HUDEP-2 (cell line): ENCODE data around the gene SEMA6B.

Source experiments
- DNase-seq, 76 experiments: peaks; one replicate each; lab custom pipeline; 2025; ENCODE audit not compliant: unreplicated experiment in 76 of 76; lab: John Stamatoyannopoulos, UW

The SEMA6B gene

DNA sequence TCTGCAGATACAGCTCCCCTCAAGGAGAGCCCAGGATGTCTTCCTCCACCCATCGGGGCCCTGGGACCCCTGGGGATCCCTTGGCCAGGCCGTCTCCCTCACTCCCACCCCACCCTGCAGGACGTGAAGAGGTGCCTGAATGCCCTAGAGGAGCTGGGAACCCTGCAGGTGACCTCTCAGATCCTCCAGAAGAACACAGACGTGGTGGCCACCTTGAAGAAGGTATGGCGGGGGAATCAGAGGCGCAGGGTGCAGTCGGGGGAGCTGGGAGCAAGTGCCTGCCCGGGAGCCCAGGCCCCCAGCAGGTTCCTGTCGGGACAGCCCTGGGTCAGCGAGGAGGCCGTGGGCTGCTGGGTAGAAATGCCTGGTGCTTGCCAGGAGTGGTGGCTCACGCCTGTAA lies 60.8 kb downstream of the SEMA6B start:
- DNase-seq = no peak

DNA sequence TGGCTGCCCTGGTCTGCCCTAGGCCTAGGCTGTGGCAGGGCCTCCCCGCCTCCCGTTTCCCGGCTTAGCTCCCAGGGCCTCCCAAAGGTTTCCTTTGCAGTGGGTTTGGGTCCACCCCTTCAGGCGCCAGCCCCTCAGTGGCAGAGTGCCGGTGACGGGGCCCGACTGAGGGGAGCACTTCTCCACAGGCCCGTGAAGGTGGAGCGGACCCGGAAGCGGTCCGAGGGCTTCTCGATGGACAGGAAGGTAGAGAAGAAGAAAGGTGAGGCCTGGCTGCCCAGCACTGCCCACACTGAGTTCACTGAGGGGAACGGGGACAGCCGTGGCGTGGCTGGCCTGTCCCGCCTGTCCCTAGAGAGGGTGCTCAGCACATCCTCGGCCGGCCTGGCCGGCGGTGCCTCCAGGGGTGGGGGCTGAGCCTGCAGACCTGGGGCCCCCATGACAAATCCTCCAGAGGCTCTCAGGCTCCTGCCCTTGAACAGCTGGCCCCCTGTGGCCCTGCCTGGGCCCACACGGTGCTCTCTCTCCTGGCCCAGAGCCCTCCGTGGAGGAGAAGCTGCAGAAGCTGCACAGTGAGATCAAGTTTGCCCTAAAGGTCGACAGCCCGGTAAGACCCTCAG lies 61.6 kb downstream of the SEMA6B start:
- DNase-seq = no peak

- no peak for DNase-seq
Observed at GRCh38 chr19:4496304-4496703, 63.2 kb downstream of the SEMA6B start.

DNA sequence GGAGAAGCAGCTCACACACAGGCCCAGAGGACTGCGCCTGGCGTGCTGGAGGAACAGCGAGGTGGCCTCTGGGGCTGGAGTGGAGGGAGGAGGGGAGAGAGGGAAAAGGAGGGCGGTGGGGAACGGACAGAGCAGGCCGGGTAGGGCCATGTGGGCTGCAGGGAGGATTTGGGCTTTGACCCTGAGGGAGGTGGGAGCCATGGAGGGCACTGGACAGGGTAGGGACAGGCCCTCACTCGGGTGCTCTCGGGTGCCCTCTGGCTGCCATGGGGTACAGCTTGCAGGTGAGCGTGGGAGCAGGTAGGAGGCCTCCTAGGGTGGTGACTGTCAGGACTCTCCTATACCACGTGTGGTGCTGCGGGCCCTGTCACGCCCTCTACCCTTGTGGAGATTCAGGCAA lies 64.0 kb downstream of the SEMA6B start:
- DNase-seq = no peak

DNA sequence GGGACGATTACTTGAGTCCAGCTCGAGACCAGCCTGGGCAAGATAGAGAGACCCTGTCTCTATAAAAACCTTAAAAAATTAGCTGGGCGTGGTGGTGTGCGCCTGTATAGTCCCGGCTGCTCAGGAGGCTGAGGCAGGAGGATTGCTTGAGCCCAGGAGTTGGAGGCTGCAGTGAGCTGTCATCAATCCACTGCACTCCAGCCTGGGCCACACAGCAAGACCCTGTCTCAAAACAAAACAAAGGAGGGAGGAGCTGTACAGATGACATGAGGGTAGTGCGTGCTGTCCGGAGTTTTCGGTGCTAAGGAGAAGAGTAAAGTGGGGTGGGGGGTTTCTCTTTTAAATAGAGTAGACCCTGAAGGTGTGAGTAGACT lies 64.8 kb downstream of the SEMA6B start:
- no peak for DNase-seq

- no peak for DNase-seq
Observed at GRCh38 chr19:4493929-4494690, 65.4 kb downstream of the SEMA6B start.

GRCh38 chr19:4493104-4493928 lies 66.2 kb downstream of the SEMA6B start:
- DNase-seq = no peak
